T-helper 9 cell (primary cell): ENCODE measurements around the gene CISTR.
"Not testable (repeated sequence)": the region's sequence is repeated elsewhere in the genome, so short reads cannot be mapped to it uniquely, and the experiment has no call there.

ENCODE experiments used
- DNase-seq: peaks from one replicate; pipeline ENCODE4 v3.0.0-alpha.2; 2020
- total RNA-seq, 2 donors: gene quantifications; one replicate each; lab custom pipeline; 2026; lab: John Stamatoyannopoulos, UW

CISTR gene
- 0 reads per million in 2 donors for total RNA-seq

DNA sequence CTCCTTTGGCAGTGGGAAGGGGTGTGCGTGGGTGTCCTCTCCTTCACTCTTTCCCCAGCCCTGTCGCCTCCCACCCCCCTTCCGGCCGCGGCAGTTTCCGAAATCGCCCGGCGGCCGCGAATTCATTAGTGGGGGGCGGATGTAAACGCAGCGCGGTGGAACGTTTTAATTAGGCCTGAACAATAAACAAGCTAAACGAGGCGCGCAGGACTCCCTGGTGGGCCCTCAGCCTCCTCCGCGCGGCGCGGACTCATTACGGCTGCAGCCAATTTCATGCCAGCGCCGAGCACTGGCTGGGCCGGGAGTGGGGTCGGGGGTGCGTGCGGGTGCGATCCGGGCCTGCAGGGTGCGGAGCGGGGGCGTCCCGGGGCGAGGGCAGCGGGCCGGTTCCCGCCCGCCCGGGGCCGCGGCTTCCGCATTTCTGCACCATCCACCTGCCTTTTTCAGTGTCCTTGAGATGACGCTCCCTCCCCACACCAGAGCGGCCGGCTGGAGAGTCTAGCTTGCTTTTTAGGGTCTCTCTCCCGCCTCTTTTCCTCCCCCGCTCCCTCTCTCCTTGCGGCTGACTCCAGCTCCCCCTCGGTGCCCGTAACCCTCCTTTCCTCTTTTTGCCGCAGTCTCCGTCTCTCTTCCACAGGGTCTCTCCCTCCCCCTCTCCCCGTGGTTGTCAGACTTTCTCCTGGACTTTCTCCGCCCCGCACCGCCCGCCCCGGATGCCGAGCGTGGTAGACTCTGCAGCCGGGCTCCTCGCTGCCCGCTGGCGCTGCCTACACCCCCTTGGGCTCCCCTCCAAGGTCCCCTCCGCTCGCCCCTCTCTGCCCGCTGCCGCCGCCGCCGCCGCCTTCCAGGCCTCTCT, at the start of gene CISTR:
TSS of gene CISTR (minus strand) at position 644 of the 856 bp plus-strand sequence.
- peak; percentile 22 for DNase-seq

DNA sequence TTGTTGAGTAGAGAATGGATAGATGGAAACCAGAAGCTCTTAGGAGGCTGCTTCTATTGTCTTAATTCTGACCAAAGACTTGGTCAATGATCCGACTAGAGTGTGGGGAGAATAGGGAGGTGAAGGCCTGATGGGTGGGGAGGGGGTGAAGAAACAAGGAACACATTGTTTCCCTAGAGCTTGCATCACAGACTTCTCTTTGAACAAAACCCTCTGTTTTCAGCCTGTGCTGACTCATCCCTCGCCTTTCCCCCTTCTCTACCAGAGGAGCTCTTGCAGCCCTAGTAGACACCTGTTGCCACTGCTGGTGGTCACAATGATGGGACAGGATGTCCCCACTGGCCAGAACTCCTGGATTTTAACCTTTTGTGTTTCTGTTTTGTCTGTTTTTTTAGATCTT, 46.8 kb upstream of the CISTR start:
- no peak for DNase-seq

DNA sequence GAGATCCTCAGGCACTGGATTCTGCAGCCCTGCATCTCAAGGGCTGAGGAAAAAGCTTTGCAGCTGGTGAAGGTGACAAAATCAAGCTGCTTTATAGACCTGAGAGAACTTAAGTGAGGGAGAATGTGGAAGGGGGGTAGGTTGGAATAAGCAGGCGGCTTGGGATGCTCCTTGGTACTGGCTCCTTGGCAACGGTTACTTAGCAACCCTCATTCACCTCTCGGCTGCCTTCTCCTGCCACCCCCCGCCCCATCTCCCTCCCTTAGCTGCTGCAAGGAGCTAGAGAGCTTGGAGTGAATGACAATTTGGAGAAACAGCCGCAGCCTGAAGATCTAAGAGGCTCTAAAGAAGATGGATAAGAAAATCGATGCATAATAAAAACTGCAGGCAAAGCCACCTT, 44.1 kb upstream of the CISTR start:
- no peak for DNase-seq

DNA sequence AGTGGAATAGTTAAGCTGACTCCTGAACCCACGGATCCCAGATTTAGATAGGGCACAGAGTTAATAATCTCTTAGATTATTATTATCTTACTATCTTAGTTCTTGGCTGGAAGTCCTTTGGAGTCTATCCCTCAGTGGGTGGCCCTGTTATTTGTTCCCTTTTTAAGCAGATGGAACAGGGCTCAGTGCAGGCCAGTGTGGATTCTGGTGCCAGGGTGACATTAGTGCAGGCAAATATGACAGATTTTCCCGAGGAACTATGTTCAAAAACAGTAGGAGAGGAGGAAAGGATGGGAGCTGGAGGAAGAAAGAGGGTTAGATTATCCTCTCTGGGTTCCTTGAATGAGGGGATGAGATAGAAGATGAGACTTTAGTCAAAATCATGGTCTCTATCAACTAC, 41.4 kb upstream of the CISTR start:
- DNase-seq, result no peak

DNA sequence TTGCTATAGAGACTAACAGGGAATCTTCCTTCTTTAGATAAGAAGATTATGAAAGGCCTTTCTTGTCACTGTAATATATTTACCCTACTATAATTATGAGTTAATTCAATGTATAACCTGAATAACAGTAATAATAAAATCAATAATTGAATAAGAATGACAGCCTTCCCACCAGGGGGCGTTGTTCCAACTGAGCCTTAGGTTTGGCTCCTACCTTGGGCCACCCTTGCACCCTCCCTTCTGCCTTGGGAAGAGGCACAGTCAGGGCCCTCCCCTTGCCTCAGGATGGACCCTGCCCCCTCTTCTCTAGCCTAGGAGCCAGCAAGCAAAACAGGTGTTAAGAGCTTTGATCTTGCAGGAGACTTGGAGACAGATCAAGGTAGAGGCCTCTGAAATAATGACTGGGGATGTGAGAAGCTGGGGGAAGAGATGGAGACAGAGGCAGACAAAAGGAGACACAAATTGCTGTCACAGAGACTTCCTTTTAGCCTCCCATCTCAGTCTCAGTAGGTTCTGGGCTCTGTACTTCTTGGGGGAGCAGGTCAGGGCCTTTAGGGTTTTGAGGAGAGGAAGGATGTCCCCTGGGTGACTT, 40.1 kb upstream of the CISTR start:
- peak; percentile 45 for DNase-seq

DNA sequence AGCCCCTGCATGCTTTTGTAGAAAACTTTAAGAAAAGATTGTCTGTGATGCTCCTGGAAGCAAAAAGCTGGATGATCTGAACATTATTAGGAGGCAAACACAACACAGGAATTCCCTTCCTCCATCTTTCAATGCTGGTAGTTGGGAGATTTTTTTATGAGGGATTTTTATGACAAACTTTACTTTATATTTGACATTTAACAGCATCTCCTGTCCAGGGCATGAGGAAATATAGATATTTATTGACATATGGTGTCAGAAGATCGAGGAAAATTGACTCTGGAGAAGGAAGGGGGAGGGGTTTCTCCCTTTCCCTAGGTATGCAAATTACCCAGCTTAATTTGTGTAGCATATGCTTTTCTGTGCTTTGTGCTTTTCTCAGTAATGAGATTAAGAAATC, 37.8 kb upstream of the CISTR start:
- DNase-seq, result no peak

DNA sequence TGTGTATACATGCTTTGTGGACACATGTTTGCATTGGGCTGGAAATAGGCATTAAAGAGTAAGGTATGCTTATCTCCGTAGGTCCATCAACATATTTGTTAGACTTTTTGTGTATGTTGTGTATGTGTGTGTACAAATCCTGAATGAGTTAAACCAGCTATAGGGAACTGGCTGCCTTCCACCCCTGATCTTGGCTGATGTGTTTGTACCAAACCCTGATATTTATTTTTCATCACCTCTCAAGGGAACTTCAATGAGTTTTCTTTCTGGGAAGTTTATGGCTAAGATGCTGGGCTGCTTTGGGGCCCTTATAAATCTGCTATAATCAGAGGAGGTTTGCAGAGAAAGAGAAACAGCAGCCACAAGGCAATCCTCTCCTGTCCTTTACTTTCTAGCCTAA, 37.1 kb upstream of the CISTR start:
- no peak for DNase-seq

DNA sequence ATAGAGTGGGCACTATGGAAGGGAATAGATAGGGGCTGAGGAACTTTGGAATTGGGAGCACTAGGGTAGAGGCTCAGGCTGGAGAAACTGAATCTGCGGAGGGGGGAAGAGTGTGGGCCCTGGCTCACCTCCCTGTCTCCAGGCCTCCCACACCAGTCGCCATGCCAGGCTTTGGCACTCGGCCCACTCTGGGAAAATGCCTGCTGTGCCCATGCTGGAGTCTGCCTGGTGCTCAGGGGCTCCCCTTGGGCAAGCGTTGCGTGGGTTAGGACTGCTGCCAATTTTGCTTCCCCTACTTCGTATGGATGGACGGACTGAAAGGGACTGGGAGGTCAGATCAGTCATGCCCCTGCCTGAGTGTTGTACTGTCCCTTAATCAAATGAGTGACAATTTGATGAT, 34.6 kb upstream of the CISTR start:
- DNase-seq, result no peak

DNA sequence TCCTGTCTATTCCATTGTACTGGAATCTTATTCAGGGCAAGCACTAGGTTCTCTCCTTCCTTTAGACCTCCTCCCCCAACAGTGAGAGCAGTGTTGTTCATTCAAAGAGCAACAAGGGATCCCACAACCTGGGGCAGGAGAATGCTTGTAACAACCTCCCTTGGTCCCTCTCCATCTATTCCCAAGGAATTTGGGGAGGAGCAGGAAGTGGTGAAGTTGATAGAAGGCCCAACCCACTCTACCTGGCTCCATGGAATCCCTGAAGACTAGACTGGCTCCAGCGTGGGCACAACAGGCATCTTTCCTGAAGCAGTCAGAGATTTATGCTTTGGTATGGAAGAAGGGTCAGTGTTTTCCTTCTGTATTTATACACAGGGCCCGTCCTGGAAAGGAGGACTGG, 33.4 kb upstream of the CISTR start:
- no peak for DNase-seq

DNA sequence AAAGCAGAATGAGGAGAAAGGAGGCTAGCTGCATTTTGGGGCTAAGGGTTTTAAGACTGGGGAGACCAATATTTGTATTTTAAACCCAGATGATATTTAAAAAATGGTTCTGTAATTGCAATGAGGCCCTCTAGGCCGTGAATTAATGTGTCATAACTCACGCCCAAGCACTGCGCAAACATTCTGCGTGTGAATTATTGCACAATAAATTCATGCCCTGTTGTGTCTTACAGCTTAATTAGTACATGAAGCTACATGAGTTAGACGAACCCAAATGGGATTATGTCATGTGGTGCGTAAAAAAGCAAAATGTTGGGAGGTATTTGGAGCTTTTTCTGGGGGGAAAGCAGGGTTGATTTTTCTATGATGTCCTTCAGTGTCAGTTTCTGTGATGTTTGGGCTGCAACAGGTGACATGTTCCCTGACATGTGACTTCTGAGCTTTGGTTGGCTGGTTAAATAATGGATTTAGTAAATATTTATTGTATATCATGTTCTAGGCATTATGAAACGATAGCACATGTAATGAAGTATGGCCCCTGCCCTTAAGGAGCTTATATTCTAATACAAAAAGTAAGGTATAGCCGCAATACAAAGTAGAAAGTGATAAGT, 30.4 kb upstream of the CISTR start:
- no peak for DNase-seq

DNA sequence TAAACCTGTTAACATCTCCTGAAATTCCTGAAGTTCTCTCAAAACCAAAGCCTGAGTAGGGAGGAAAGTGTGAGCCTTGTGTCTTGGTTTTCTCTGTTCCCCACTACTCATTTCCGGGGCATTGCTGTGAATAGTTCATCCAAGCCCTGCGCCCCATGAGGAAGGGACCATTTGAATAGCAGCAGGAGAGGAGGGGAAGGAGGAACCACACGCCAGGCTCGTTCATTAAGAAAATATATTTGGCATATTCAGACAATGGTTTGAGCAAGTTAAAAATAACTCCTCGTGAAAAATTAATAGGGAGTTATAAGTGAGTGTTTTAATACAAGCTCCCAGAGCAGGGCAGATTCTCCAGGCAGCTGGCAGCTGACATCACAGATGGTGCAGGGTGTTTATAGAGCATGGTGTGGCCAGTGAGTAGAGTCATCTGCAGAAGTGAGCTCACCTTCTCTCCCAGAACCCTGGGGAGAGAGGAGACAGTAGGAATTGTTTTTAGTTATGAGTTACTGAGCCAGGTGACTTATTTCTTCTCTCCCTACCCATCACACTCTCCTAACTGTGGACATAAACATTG, 29.5 kb upstream of the CISTR start:
- DNase-seq, result no peak

DNA sequence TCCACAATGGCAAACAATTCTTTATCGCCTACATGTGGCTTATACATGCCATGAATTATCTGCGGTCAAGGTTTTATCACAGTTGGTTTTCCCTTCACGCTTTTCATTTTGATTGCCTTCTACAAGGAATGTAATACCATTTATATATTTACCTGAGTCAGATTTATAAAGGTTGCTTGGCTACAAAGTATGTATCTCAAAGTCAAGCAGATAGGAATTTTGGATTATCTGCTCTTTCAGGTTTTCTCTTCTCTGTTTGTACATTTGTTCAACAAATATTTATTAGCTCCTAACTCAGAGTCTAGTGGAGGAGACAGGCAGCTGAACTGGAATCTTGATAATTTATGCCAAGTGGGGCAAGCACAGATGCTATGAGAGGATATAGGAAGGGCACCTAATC, 28.5 kb upstream of the CISTR start:
- DNase-seq, result no peak

DNA sequence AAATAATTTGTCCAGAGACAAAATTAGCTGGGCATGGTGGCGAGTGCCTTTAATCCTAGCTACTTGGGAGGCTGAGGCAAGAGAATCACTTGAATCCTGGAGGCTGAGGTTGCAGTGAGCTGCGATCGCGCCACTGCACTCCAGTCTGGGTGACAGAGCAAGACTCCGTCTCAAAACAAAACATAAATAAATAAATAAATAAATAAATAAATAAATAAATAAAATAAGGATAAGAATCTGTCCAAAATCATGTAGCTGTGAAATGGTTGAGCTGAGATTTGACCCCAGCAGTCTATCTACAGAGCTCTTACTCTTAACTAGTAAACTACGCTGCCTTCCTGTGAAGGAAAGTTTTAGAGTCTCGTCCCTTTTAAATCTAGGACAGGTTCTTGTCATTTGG, 27.9 kb upstream of the CISTR start:
- DNase-seq, result not testable (repeated sequence)

DNA sequence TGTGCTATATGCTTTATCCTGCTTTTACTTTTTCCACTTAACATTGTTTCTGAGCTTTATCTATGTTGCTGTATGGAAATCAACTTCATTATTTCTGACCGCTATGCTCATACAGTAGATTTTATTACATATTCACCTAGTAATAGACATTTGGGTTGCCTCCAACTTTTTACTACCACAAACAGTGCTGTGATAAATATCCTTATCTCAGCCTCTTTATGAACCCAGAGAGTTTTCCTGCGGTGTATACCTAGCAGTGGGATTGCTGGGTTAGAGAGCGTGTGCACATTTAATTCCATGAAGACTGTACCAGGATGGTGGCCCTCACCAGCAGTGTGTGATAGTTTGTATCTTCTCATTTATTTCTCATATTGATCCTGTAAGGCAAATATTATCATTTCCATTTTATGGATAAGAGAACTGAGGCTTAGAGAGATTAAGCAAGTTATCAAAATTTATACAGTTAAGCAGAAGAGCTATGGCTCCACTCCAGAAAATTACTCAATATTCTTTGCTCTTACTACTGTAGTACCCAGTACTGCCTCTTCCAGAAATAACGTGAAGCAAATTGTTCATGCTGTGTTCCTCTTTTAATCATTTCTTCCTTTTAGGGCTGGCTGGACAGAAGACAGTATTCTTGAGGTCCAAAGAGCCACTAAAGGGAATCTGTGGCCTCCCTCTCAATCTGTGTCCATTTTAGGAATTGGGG, 26.3 kb upstream of the CISTR start:
- no peak for DNase-seq

DNA sequence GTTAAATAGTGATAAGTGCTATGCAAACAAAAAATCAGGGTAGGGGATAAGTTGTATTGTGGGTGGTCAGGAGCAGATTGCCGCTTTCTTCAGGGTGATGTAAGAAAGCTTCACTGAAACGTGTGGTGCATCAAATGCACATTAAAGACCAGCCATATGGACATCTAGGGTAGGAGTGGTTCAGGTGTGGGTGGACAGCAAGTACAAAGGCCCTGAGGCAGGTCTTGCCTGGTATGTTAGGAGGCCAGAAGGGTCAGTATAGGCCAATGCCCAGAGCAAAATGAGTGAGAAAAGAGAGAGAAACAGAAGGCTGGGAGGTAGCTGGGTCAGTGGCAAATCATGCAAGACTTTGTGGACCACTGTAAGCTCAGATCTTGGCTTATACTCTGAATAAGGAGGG, 25.6 kb upstream of the CISTR start:
- DNase-seq, result no peak

DNA sequence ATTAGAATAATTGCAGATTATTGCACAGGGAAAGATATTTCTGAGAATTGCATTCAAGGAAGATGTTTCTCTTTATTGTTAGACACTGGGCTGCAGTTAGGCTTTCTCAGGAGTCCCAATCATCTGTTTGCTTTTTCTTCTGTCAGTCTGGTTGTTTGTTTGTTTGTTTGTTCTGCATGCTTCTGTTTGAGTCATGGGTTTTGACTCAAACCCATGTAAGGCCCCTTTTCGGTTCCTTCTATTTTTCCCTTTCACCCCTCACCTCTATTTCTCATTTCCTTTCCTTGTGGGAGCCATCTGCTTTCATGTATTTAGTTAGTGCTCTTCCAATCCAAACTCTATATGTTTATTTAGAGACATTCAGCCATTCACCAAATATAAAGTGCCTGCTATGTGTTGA, 25.1 kb upstream of the CISTR start:
- DNase-seq, result no peak

DNA sequence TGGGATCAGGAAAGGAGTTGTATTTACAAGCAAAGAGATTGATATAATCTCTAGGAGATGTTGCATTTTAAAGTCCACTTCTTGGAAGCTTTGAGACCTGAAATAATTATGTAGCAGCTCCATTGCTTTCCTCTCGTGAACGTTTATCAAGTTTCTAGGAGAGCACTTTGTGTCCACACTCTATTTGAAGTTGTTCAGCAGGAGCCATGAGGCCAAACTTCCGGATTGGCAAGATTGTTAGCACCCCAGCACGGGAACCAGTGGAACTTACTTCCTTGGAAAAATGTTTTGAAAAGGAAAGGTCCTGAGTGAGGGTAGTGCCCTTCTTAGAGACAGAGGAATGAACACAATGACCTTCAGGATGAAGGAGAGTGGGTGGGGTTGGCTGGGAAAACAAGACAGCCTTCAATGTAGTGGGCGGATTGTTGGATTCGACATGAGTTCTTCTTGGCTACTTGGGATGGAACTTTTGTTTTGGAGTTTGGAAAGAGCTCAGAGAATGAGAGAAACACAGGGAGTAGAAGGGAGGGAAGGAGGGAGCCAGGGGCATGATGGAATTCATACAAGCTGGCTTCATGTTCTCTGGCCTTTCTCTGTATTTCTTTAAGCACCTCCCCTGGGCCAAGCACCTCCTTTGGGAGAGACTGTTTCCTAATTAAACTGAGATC, 23.8 kb upstream of the CISTR start:
- no peak for DNase-seq

DNA sequence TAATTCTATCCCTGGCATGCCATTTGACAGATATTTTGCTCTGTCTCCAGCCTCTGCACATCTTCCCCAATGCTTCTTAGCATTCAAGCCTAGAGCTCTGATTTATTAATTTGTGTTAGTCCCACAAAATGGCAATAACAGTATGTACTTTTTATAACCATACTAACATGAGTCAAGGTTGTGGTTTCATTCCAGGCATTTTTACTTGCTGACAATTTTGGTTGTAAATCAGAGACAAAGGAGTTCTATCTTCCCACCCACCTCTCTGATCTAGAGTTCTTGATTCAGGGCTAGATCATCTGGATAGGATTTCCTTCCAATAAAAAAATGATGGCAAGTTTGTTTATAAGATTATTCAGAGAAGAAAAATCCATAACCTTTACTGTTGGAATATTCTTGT, 18.5 kb upstream of the CISTR start:
- no peak for DNase-seq

DNA sequence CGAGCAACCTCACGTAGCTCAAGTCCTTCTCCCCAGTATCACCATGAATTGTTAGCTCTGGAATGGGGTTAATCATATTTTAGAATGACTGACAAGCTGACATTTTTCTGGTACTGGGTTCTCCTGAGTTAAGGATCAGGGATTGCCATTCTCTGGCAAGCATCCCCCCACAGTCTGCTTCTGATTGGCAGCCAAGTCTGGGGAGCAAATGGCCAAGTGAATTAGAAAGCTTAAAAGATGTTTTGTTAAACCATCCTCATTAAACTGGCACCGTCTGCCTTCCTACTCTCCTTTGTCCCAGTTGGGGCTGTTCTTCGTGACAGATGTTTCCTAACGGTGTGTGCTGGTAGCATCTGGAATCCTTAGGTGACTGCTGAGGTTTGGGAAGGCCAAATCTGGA, 17.2 kb upstream of the CISTR start:
- DNase-seq, result no peak

DNA sequence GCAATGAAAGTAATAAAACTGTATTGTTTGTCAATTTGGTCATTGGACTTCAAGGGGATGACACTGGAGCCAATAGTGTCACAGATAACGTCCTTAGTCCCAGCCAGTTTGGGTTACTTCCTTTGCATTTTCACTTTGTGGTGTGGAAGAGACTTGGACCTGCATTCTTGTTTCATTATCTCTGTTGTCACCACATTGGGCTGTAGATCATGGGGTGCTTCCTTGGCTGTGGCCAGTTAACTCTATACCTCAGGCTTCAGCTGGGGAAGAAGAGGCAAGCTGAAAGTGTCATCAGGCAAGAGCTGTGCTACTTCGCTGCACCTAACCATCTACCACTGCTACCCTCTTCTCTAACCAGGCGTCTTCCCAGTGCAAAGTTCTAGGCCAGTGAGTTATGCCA, 15.1 kb upstream of the CISTR start:
- DNase-seq, result no peak

DNA sequence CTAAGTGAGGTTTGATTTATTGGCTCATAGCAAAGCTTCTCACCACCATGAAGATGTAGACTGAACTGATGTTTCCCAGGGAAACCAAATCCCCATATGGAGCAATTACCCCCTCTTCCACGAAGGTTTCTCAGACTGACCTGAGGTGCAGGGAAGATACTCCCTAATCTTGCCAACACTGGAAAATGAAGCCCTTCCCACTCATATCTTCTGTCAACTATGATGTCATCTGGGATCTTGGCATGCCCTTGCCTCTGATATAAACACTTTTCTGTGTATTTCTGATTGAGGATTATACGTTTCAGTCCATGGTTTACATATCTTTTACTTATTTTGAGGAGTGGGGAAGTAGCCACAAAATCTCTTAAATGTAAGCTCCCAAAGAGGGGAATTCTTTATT, 14.1 kb upstream of the CISTR start:
- DNase-seq, result no peak

DNA sequence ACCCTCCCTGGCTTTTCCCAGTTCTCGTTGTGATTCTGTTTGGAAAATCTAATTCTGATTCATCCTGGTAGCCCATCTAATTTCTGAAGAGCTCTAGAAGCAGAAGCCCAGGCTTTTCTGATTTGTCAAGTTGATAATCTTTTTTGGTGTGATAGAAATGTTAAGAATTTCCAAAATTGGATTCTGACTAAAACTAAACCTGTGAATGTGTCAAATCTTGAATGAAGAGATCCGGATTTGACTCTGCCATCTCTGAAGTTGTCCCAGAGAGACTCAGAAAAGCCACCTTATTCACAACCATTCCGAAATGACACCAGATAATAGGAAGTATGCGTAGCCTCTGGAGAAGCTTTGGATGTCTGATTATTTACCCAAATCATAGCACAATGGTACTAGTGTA, 12.8 kb upstream of the CISTR start:
- DNase-seq, result no peak

DNA sequence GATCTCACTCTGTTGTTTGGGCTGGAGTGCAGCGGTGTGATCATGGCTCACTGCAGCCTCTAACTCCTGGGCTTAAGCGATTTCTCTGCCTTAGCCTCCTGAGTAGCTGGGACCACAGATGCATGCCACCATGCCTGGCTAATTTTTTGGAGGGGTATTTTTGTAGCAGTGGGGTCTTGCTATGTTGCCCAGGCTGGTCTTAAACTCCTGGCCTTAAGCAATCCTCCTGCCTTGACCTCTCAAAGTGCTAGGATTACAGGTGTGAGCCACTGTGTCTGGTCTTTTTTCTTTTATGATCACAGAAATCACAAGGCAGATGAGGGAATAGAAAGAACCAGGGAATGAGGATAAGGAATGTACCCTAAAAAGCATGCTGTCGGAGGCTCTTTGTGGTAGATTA, 11.0 kb upstream of the CISTR start:
- not testable (repeated sequence) for DNase-seq
